ENCODE measurements around the gene ARHGAP6. TPM values are rescaled to one million over a fixed set of nuclear protein-coding genes. Genes with fewer than 3 reads are reported as not detected.

The ARHGAP6 gene
- total and polyA plus RNA-seq, 8 donors: 2.2 to 26.4 (median 8.7) TPM

- intact Hi-C loops (cut with DNase I; ENCODE audit: low total_unique reads): no loop called here
- TF ChIP-seq EP300 (IDR thresholded peaks at IDR 0.05): no peak
- TF ChIP-seq POLR2A (IDR thresholded peaks at IDR 0.05): no peak
- 70 to 81% (median 76%) methylated on average over 7 of the region's 7 CpGs for WGBS, 5 donors
- peaks cover 0 to 5% (median 0%) of the 10 kb centered on the region in 3 donors for H3K27me3 ChIP-seq
- no peaks in the 10 kb centered on the region for H3K36me3 ChIP-seq
- peaks cover 0 to 14% (median 8%) of the 10 kb centered on the region in 4 donors for H3K9me3 ChIP-seq
- no peak overlapping the region for H3K27ac ChIP-seq
- H3K4me3 ChIP-seq: no peak overlapping the region
- H3K4me1 ChIP-seq: no peaks in the 10 kb centered on the region
- DNase-seq: peak in 1 of 2 donors; percentile 16
Observed at GRCh38 chrX:11319806-11320520, 345.8 kb downstream of the ARHGAP6 start.

GRCh38 chrX:11311706-11312105 lies 354.0 kb downstream of the ARHGAP6 start:
- H3K36me3 ChIP-seq: no peaks in the 10 kb centered on the region
- no peak for TF ChIP-seq CTCF (IDR thresholded peaks at IDR 0.05)
- TF ChIP-seq POLR2AphosphoS5 (IDR thresholded peaks at IDR 0.05): no peak
- TF ChIP-seq EP300 (IDR thresholded peaks at IDR 0.05): no peak
- no peak for TF ChIP-seq POLR2A (IDR thresholded peaks at IDR 0.05)
- 61 to 79% (median 69%) methylated on average over 7 of the region's 7 CpGs for WGBS, 5 donors

GRCh38 chrX:11309220-11309619 lies 356.5 kb downstream of the ARHGAP6 start:
- intact Hi-C loops (cut with DNase I; ENCODE audit: low total_unique reads): no loop called here
- H3K27ac ChIP-seq: no peak overlapping the region
- DNase-seq: no peak
- no peak for TF ChIP-seq POLR2A (IDR thresholded peaks at IDR 0.05)
- TF ChIP-seq EP300 (IDR thresholded peaks at IDR 0.05): no peak
- no peak for TF ChIP-seq POLR2AphosphoS5 (IDR thresholded peaks at IDR 0.05)
- no peak for TF ChIP-seq CTCF (IDR thresholded peaks at IDR 0.05)
- H3K4me3 ChIP-seq: no peak overlapping the region
- H3K9me3 ChIP-seq: no peaks in the 10 kb centered on the region
- H3K27me3 ChIP-seq: no peaks in the 10 kb centered on the region
- H3K4me1 ChIP-seq: no peaks in the 10 kb centered on the region
- H3K36me3 ChIP-seq: no peaks in the 10 kb centered on the region
- WGBS, 5 donors: 65 to 90% (median 80%) methylated on average over 5 of the region's 5 CpGs

More at GRCh38 chrX:11311706-11312105, 354.0 kb downstream of the ARHGAP6 start:
- Histone ChIP-seq H3K9me3 (no peaks in the 10 kb centered on the region), H3K4me3 (no peak overlapping the region), H3K4me1 (no peaks in the 10 kb centered on the region), H3K27me3 (no peaks in the 10 kb centered on the region), H3K27ac (no peak overlapping the region)
- DNase-seq: peak in 1 of 2 donors; percentile 29
- intact Hi-C loops (cut with DNase I; ENCODE audit: low total_unique reads): no loop called here

- Histone ChIP-seq H3K27me3 (no peaks in the 10 kb centered on the region), H3K9me3 (no peaks in the 10 kb centered on the region), H3K4me3 (no peak overlapping the region), H3K27ac (no peak overlapping the region), H3K4me1 (peaks cover 0 to 10% (median 0%) of the 10 kb centered on the region in 4 donors), H3K36me3 (no peaks in the 10 kb centered on the region)
- 54 to 86% (median 82%) methylated on average over 1 of the region's 1 CpG for WGBS, 5 donors
- TF ChIP-seq POLR2AphosphoS5 (IDR thresholded peaks at IDR 0.05): no peak
- no peak for TF ChIP-seq CTCF (IDR thresholded peaks at IDR 0.05)
- no peak for TF ChIP-seq POLR2A (IDR thresholded peaks at IDR 0.05)
- TF ChIP-seq EP300 (IDR thresholded peaks at IDR 0.05): no peak
- no peak for DNase-seq
- intact Hi-C loops (cut with DNase I; ENCODE audit: low total_unique reads): no loop called here
Observed at GRCh38 chrX:11305641-11306040, 360.1 kb downstream of the ARHGAP6 start.

- Histone ChIP-seq H3K4me1 (peaks cover 0 to 10% (median 0%) of the 10 kb centered on the region in 4 donors), H3K27ac (no peak overlapping the region), H3K36me3 (no peaks in the 10 kb centered on the region), H3K4me3 (no peak overlapping the region), H3K27me3 (no peaks in the 10 kb centered on the region), H3K9me3 (no peaks in the 10 kb centered on the region)
- TF ChIP-seq EP300 (IDR thresholded peaks at IDR 0.05) (no peak), CTCF (IDR thresholded peaks at IDR 0.05) (no peak), POLR2AphosphoS5 (IDR thresholded peaks at IDR 0.05) (no peak), POLR2A (IDR thresholded peaks at IDR 0.05) (no peak)
- intact Hi-C loops (cut with DNase I; ENCODE audit: low total_unique reads): no loop called here
- DNase-seq: no peak
- WGBS, 5 donors: 76 to 94% (median 86%) methylated on average over 4 to 6 of the region's 6 CpGs
Observed at GRCh38 chrX:11304829-11305228, 360.9 kb downstream of the ARHGAP6 start.
